GM12864 (cell line): ENCODE data around the gene PEPD.

ENCODE experiments used
- DNase-seq: peaks from one replicate; pipeline ENCODE4 v3.0.0-alpha.2; 2011; ENCODE audit warnings: low read depth
- H3K4me3 ChIP-seq: 2 replicates; pipeline ENCODE4 v1.5.1; 2011; ENCODE audit warnings: mild to moderate bottlenecking, low read depth, low read length, control low read depth
- CTCF ChIP-seq: IDR thresholded peaks from 2 replicates; pipeline ENCODE4 v1.5.1; 2011; ENCODE audit warnings: low read depth, mild to moderate bottlenecking, moderate library complexity, low read length, control low read depth, inconsistent platforms; ENCODE audit errors: missing control alignments

PEPD gene

GRCh38 chr19:33438987-33439781, 82.4 kb downstream of the PEPD start:
- DNase-seq: no peak
- H3K4me3 ChIP-seq: no peak overlapping the region
- no peak for TF ChIP-seq CTCF

GRCh38 chr19:33437821-33438671, 83.5 kb downstream of the PEPD start:
- no peak for TF ChIP-seq CTCF
- no peak for DNase-seq
- no peak overlapping the region for H3K4me3 ChIP-seq

GRCh38 chr19:33437393-33437820, 84.2 kb downstream of the PEPD start:
- TF ChIP-seq CTCF: no peak
- no peak overlapping the region for H3K4me3 ChIP-seq
- no peak for DNase-seq

- TF ChIP-seq CTCF: no peak
- no peak overlapping the region for H3K4me3 ChIP-seq
- DNase-seq: no peak
Measured at GRCh38 chr19:33436360-33437345, 84.9 kb downstream of the PEPD start.

GRCh38 chr19:33435706-33436359, 85.8 kb downstream of the PEPD start:
- no peak for DNase-seq

More at GRCh38 chr19:33435706-33436359, 85.8 kb downstream of the PEPD start:
- no peak for TF ChIP-seq CTCF
- no peak overlapping the region for H3K4me3 ChIP-seq
